Peyer's patch (tissue), 4 donors: ENCODE data around the gene FOXO6. TPM values are rescaled to one million over a fixed set of nuclear protein-coding genes. Genes with fewer than 3 reads are reported as not detected.
"Not testable (repeated sequence)": the region's sequence is repeated elsewhere in the genome, so short reads cannot be mapped to it uniquely, and the experiment has no call there.

Source experiments
- DNase-seq, 3 donors: peaks; one replicate each; pipeline ENCODE4 v3.0.0-alpha.2; 2017 to 2019
- H3K27ac ChIP-seq, 4 donors: fragments of 200-600 bp; sonication (generic); one replicate each; pipeline ENCODE4 v1.5.1; 2016 to 2019
- H3K27me3 ChIP-seq, 2 donors: fragments of 200-600 bp; sonication (generic); one replicate each; pipeline ENCODE4 v1.5.1; 2019
- H3K36me3 ChIP-seq, 3 donors: fragments of 200-600 bp; sonication (generic); one replicate each; pipeline ENCODE4 v1.5.1; 2016 to 2019
- H3K4me1 ChIP-seq, 4 donors: fragments of 200-600 bp; sonication (generic); one replicate each; pipeline ENCODE4 v1.5.1; 2016 to 2019
- H3K4me3 ChIP-seq, 4 donors: fragments of 200-600 bp; sonication (generic); 1 replicate in 3 of 4; 2 replicates in 1 of 4; pipeline ENCODE4 v1.5.1; 2016 to 2019; ENCODE audit warnings: mild to moderate bottlenecking in 1 of 4
- H3K9me3 ChIP-seq, 4 donors: fragments of 200-600 bp; sonication (generic); one replicate each; pipeline ENCODE4 v1.5.1; 2016 to 2019; ENCODE audit warnings: mild to moderate bottlenecking in 1 of 4
- CTCF ChIP-seq, 6 experiments: fragments of 450-650 bp in 4 of 6; fragments of 200-600 bp in 2 of 6; sonication (generic) in 1 of 6; IDR thresholded peaks; one replicate each; pipeline ENCODE4 v1.5.1; 2017 to 2019; ENCODE audit warnings: antibody characterized with exemption in 6 of 6, mild to moderate bottlenecking in 3 of 6, moderate library complexity in 1 of 6
- POLR2A ChIP-seq, 2 donors: fragments of 450-650 bp; IDR thresholded peaks; one replicate each; pipeline ENCODE4 v1.5.1; 2017; ENCODE audit warnings: antibody characterized with exemption in 2 of 2, mild to moderate bottlenecking in 2 of 2, moderate library complexity in 2 of 2
- total RNA-seq, 4 donors: library from RNA; depleted of rRNA; stranded (reverse); fragments of >200 nt; gene quantifications; one replicate each; pipeline ENCODE4 v1.1.0, GENCODE V29; 2016

FOXO6 gene
- total RNA-seq, 4 donors from 2014 or later, result 0.53 to 1.1 TPM; not detected in 2

GRCh38 chr1:41330588-41331545 lies 30.4 kb upstream of the FOXO6 start:
- TF ChIP-seq POLR2A (IDR thresholded peaks at IDR 0.05) (no peak), CTCF (IDR thresholded peaks at IDR 0.05) (no peak)
- no peaks in the 10 kb centered on the region for H3K4me1 ChIP-seq
- H3K27ac ChIP-seq, result no peak overlapping the region
- H3K36me3 ChIP-seq, result no peaks in the 10 kb centered on the region
- no peak overlapping the region for H3K4me3 ChIP-seq
- H3K9me3 ChIP-seq, result peaks cover 0 to 5% (median 0%) of the 10 kb centered on the region in 4 donors
- no peaks in the 10 kb centered on the region for H3K27me3 ChIP-seq
- DNase-seq, result no peak

DNA sequence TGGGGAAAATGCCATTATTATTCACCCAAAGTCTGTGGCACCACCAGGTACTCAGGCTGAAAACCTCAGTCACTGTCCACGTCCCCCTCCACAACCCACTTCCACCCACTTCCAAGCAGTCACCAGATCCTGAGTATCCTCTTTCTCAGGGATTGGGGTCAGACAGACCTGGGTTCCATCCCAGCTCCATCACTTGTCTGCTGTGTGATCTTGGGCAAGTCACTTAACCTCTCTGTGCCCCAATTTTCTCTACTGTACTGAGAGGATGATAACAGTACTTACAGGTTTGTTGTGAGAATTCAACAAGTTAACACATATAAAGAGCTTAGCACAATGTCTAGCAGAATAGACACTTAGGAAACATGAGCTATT lies 29.7 kb upstream of the FOXO6 start:
- Histone ChIP-seq H3K4me3 (no peak overlapping the region), H3K9me3 (peaks cover 0 to 5% (median 0%) of the 10 kb centered on the region in 4 donors), H3K27me3 (no peaks in the 10 kb centered on the region), H3K27ac (no peak overlapping the region), H3K36me3 (no peaks in the 10 kb centered on the region), H3K4me1 (no peaks in the 10 kb centered on the region)
- TF ChIP-seq POLR2A (IDR thresholded peaks at IDR 0.05) (no peak), CTCF (IDR thresholded peaks at IDR 0.05) (no peak)
- no peak for DNase-seq

GRCh38 chr1:41332161-41332560 lies 29.1 kb upstream of the FOXO6 start:
- not testable (repeated sequence) for H3K4me3 ChIP-seq, H3K36me3 ChIP-seq, H3K27me3 ChIP-seq, H3K4me1 ChIP-seq, DNase-seq, H3K27ac ChIP-seq, H3K9me3 ChIP-seq

- Histone ChIP-seq H3K27ac (no peak overlapping the region), H3K27me3 (no peaks in the 10 kb centered on the region), H3K9me3 (peaks cover 0 to 5% (median 0%) of the 10 kb centered on the region in 4 donors), H3K36me3 (no peaks in the 10 kb centered on the region), H3K4me1 (no peaks in the 10 kb centered on the region), H3K4me3 (no peak overlapping the region)
- DNase-seq, result no peak
- TF ChIP-seq POLR2A (IDR thresholded peaks at IDR 0.05) (no peak), CTCF (IDR thresholded peaks at IDR 0.05) (no peak)
Observed at GRCh38 chr1:41333146-41333784, 28.0 kb upstream of the FOXO6 start.

- TF ChIP-seq CTCF (IDR thresholded peaks at IDR 0.05), result no peak
- TF ChIP-seq POLR2A (IDR thresholded peaks at IDR 0.05), result no peak
- Histone ChIP-seq H3K4me3 (no peak overlapping the region), H3K36me3 (no peaks in the 10 kb centered on the region), H3K27me3 (no peaks in the 10 kb centered on the region), H3K4me1 (no peaks in the 10 kb centered on the region), H3K27ac (no peak overlapping the region), H3K9me3 (peaks cover 0 to 2% (median 0%) of the 10 kb centered on the region in 4 donors)
- no peak for DNase-seq
Observed at GRCh38 chr1:41338820-41339219, 22.4 kb upstream of the FOXO6 start.
